Trophoblast cell (in vitro differentiated cells and primary cell): ENCODE data around the gene MYH9.
A peak's percentile ranks its signal among the peaks of the same experiment; 100 is the strongest.

ENCODE experiments used
- DNase-seq, 2 donors: peaks; one replicate each; pipeline ENCODE4 v3.0.0-alpha.2; 2016
- H2AFZ ChIP-seq: 2 replicates; pipeline ENCODE4 v1.6.1; 2013; ENCODE audit warnings: low read length, moderate library complexity, mild to moderate bottlenecking; ENCODE audit not compliant: insufficient read depth, poor library complexity
- H2AK5ac ChIP-seq: 2 replicates; pipeline ENCODE4 v1.6.1; 2013; ENCODE audit warnings: mild to moderate bottlenecking, low read length
- H2BK120ac ChIP-seq: 2 replicates; pipeline ENCODE4 v1.6.1; 2013; ENCODE audit warnings: low read length, mild to moderate bottlenecking, moderate library complexity; ENCODE audit not compliant: insufficient read depth, poor library complexity
- H2BK12ac ChIP-seq: 2 replicates; pipeline ENCODE4 v1.6.1; 2013; ENCODE audit warnings: mild to moderate bottlenecking, low read length, moderate library complexity
- H2BK5ac ChIP-seq: 2 replicates; pipeline ENCODE4 v1.6.1; 2013; ENCODE audit warnings: low read length, low read depth, moderate library complexity, mild to moderate bottlenecking; ENCODE audit not compliant: poor library complexity
- H3K14ac ChIP-seq: 2 replicates; pipeline ENCODE4 v1.6.1; 2013; ENCODE audit warnings: mild to moderate bottlenecking, low read length
- H3K18ac ChIP-seq: 2 replicates; pipeline ENCODE4 v1.6.1; 2013; ENCODE audit warnings: mild to moderate bottlenecking, low read length
- H3K23ac ChIP-seq: 2 replicates; pipeline ENCODE4 v1.6.1; 2013; ENCODE audit warnings: low read length
- H3K27ac ChIP-seq: 2 replicates; pipeline ENCODE4 v1.5.1; 2013; ENCODE audit warnings: low read depth, mild to moderate bottlenecking, inconsistent platforms, low read length, moderate library complexity
- H3K27me3 ChIP-seq: 2 replicates; pipeline ENCODE4 v1.6.1; 2013; ENCODE audit warnings: inconsistent platforms, mild to moderate bottlenecking, low read length, moderate library complexity; ENCODE audit not compliant: insufficient read depth
- H3K36me3 ChIP-seq, 2 experiments: 1 replicate in 1 of 2; 2 replicates in 1 of 2; pipeline ENCODE4 v1.6.1; 2013; ENCODE audit warnings: low read length in 2 of 2, mild to moderate bottlenecking in 2 of 2, moderate library complexity in 1 of 2; ENCODE audit not compliant: insufficient read depth in 2 of 2, control insufficient read depth in 1 of 2
- H3K4ac ChIP-seq: 2 replicates; pipeline ENCODE4 v1.6.1; 2013; ENCODE audit warnings: low read depth, mild to moderate bottlenecking, low read length, moderate library complexity
- H3K4me1 ChIP-seq, 2 experiments: 1 replicate in 1 of 2; 2 replicates in 1 of 2; pipeline ENCODE4 v1.6.1; 2013; ENCODE audit warnings: low read length in 2 of 2, mild to moderate bottlenecking in 2 of 2, moderate library complexity in 1 of 2; ENCODE audit not compliant: insufficient read depth in 2 of 2, control insufficient read depth in 1 of 2
- H3K4me2 ChIP-seq: 2 replicates; pipeline ENCODE4 v1.6.1; 2013; ENCODE audit warnings: inconsistent platforms, mild to moderate bottlenecking, low read length, moderate library complexity
- H3K4me3 ChIP-seq: 2 replicates; pipeline ENCODE4 v1.5.1; 2013; ENCODE audit warnings: mild to moderate bottlenecking, low read depth, low read length, inconsistent platforms
- H3K79me1 ChIP-seq: one replicate; pipeline ENCODE4 v1.6.1; 2013; ENCODE audit warnings: low read length
- H3K79me2 ChIP-seq: 2 replicates; pipeline ENCODE4 v1.6.1; 2013; ENCODE audit warnings: low read length, mild to moderate bottlenecking; ENCODE audit not compliant: control insufficient read depth, insufficient read depth, poor library complexity
- H3K9ac ChIP-seq: 2 replicates; pipeline ENCODE4 v1.6.1; 2013; ENCODE audit warnings: mild to moderate bottlenecking, low read length
- H3K9me3 ChIP-seq: 2 replicates; pipeline ENCODE4 v1.6.1; 2013; ENCODE audit warnings: low read depth, mild to moderate bottlenecking, control low read depth, inconsistent platforms, low read length; ENCODE audit not compliant: insufficient read depth
- H4K12ac ChIP-seq: 2 replicates; pipeline ENCODE4 v1.6.1; 2013; ENCODE audit warnings: low read depth, mild to moderate bottlenecking, low read length, moderate library complexity
- H4K8ac ChIP-seq: 2 replicates; pipeline ENCODE4 v1.6.1; 2013; ENCODE audit warnings: low read depth, mild to moderate bottlenecking, low read length, moderate library complexity
- H4K91ac ChIP-seq: one replicate; pipeline ENCODE4 v1.6.1; 2013; ENCODE audit warnings: low read depth, mild to moderate bottlenecking, low read length, moderate library complexity
- WGBS: extraction: QIAGEN DNeasy Blood & Tissue Kit; methylation state at CpG from one replicate; pipeline ENCODE4 v1.1.7; 2013; ENCODE audit warnings: missing lambda C conversion rate; ENCODE audit not compliant: insufficient read length, insufficient coverage; ENCODE audit errors: extremely low coverage; 5-methylcytosine and 5-hydroxymethylcytosine counted together

MYH9 gene

DNA sequence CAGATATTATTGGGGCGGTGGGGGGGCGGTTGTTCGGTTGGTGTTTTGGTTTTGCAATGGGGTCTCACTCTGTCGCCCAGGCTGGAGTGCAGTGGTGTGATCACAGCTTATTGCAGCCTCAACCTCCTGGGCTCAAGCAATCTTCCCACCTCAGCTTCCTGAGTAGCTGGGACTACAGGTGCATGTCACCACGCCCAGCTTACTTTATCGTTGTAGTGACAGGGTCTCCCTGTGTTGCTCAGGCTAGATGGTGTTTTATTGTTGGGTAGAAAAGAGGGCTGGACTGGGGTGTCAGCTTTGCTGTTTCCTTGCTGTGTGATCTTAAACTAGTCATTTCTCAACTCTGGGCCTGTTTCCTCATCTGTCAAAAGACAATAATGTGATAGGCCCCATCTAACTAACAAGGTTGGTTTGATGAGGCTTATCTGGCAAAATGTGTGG, 17.5 kb upstream of the MYH9 start:
- no peak overlapping the region for H2BK12ac ChIP-seq
- no peak overlapping the region for H3K14ac ChIP-seq
- no peak overlapping the region for H3K4me2 ChIP-seq
- H3K27ac ChIP-seq, result no peak overlapping the region
- no peak overlapping the region for H3K18ac ChIP-seq
- H3K79me1 ChIP-seq, result peaks cover 6% of the 10 kb centered on the region
- H3K9me3 ChIP-seq, result no peaks in the 10 kb centered on the region
- no peaks in the 10 kb centered on the region for H3K27me3 ChIP-seq
- no peak overlapping the region for H3K4ac ChIP-seq
- no peak overlapping the region for H3K4me3 ChIP-seq
- no peak for DNase-seq
- no peak overlapping the region for H2AFZ ChIP-seq
- H4K12ac ChIP-seq, result no peak overlapping the region
- H2AK5ac ChIP-seq, result no peak overlapping the region
- H3K4me1 ChIP-seq, result peaks cover 3% of the 10 kb centered on the region in 2 experiments
- H3K79me2 ChIP-seq, result peaks cover 3% of the 10 kb centered on the region
- no CpG with 5 or more reads among the region's 6 CpGs for WGBS
- no peak overlapping the region for H4K91ac ChIP-seq
- no peak overlapping the region for H4K8ac ChIP-seq
- H3K9ac ChIP-seq, result no peak overlapping the region
- no peak overlapping the region for H3K23ac ChIP-seq
- H3K36me3 ChIP-seq, result no peaks in the 10 kb centered on the region
- H2BK120ac ChIP-seq, result no peak overlapping the region
- no peak overlapping the region for H2BK5ac ChIP-seq

DNA sequence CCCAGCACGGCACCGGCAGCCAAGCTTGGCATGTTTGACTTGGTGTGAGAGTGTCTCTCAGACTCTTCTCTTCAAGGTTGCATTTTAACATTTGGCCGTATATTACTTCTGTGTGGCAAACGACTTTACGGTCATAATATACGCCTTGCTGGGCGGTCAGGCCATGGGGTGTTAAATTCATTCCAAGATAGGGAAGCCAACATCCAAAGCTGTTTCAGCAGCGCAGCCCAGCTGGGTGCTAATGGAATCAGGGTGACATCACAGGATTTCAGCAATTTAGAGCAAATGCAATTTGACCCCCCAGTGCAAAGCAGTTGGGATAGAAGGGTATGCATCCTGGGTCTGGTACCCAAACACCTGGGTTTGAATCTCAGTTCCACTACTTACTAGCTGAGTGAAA, 16.7 kb upstream of the MYH9 start:
- H3K4me1 ChIP-seq, result peaks cover under 1 to 3% of the 10 kb centered on the region in 2 experiments
- H3K4ac ChIP-seq, result no peak overlapping the region
- peaks cover 2% of the 10 kb centered on the region for H3K79me1 ChIP-seq
- H3K27ac ChIP-seq, result no peak overlapping the region
- peak overlapping the region; percentile 33 for H3K9ac ChIP-seq
- no peaks in the 10 kb centered on the region for H3K27me3 ChIP-seq
- no peak overlapping the region for H4K91ac ChIP-seq
- H2BK5ac ChIP-seq, result no peak overlapping the region
- no peak overlapping the region for H3K14ac ChIP-seq
- DNase-seq, result no peak
- no peak overlapping the region for H3K23ac ChIP-seq
- H3K4me2 ChIP-seq, result no peak overlapping the region
- H2BK12ac ChIP-seq, result no peak overlapping the region
- no peak overlapping the region for H4K8ac ChIP-seq
- H2AFZ ChIP-seq, result no peak overlapping the region
- no peaks in the 10 kb centered on the region for H3K9me3 ChIP-seq
- H3K4me3 ChIP-seq, result peak overlapping the region; percentile 44
- H4K12ac ChIP-seq, result no peak overlapping the region
- H2BK120ac ChIP-seq, result no peak overlapping the region
- no CpG with 5 or more reads among the region's 8 CpGs for WGBS
- no peak overlapping the region for H2AK5ac ChIP-seq
- H3K36me3 ChIP-seq, result no peaks in the 10 kb centered on the region
- H3K79me2 ChIP-seq, result no peaks in the 10 kb centered on the region
- no peak overlapping the region for H3K18ac ChIP-seq

DNA sequence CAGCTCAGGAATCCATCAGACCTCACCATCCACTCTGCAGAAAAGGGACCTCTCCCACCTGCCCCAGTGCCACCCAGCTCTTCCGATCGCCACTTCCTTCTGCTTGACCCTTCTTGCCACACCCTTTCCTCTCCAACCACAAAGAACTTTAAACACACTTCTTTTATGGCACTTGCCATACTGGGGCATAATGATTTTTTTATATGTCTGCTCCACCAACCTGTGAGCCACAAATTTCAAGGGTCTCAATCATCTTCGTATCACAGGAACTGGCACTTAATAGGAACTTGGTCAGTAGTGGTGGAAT, 11.7 kb upstream of the MYH9 start:
- Histone ChIP-seq H3K27ac (no peak overlapping the region), H3K4me1 (peaks cover 23 to 24% of the 10 kb centered on the region in 2 experiments), H3K4me2 (no peak overlapping the region), H2BK5ac (no peak overlapping the region), H3K27me3 (no peaks in the 10 kb centered on the region), H2BK12ac (no peak overlapping the region), H3K9me3 (no peaks in the 10 kb centered on the region), H2BK120ac (no peak overlapping the region), H4K8ac (no peak overlapping the region), H4K12ac (no peak overlapping the region), H3K14ac (no peak overlapping the region), H4K91ac (no peak overlapping the region), H3K18ac (no peak overlapping the region), H3K4ac (no peak overlapping the region), H3K4me3 (no peak overlapping the region), H2AFZ (no peak overlapping the region), H3K79me2 (no peaks in the 10 kb centered on the region), H3K9ac (no peak overlapping the region), H2AK5ac (no peak overlapping the region), H3K36me3 (no peaks in the 10 kb centered on the region), H3K23ac (no peak overlapping the region), H3K79me1 (peaks cover 5% of the 10 kb centered on the region)
- DNase-seq, result no peak
- no CpG with 5 or more reads among the region's 3 CpGs for WGBS

DNA sequence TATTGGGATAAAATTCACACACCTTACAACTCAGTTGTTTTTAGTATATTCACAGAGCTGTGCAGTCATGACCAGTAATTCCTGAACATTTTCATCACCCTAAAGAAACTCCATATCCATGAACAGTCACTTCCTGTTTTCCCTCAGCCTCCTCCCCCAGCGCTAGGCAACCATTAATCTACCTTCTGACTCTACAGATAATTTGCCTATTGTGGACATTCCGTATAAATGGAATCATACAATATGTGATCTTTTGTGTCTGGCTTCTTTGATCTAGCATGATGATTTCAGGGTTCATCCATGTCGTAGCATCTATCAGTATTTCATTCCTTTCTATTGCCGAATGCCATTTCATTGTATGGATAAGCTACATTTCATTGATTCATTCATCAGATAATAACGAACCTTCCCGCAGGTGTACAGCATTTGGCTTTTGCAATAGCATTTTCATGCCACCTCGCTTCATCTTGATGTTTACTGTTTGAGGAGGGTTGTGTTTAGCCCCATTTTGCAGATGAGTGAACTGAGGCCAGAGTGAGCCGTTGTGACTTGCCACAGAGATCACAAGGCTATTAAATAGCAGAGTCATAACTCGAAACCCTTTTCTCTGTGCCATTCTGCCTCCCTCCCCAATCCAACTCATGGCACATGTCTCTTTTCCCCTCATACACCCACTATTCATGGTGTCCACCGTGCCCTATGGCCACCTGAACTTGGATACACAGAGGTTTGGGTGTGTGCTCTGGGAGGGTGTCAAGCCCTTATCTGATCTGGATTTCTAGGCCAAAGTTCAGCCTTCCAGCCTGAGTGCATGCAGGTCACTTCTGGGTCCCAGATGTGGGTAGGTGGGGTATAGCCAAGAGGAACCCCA, 11.1 kb upstream of the MYH9 start:
- no peak overlapping the region for H2BK12ac ChIP-seq
- H3K9ac ChIP-seq, result no peak overlapping the region
- no peaks in the 10 kb centered on the region for H3K27me3 ChIP-seq
- H2BK5ac ChIP-seq, result no peak overlapping the region
- H3K4me1 ChIP-seq, result peaks cover 24 to 25% of the 10 kb centered on the region in 2 experiments
- no peak overlapping the region for H3K18ac ChIP-seq
- no CpG with 5 or more reads among the region's 10 CpGs for WGBS
- H3K4me3 ChIP-seq, result no peak overlapping the region
- H3K23ac ChIP-seq, result no peak overlapping the region
- H3K4ac ChIP-seq, result no peak overlapping the region
- H2BK120ac ChIP-seq, result no peak overlapping the region
- H4K12ac ChIP-seq, result no peak overlapping the region
- H4K8ac ChIP-seq, result no peak overlapping the region
- H3K4me2 ChIP-seq, result no peak overlapping the region
- DNase-seq, result peak; percentile 49 to 77
- no peak overlapping the region for H3K27ac ChIP-seq
- no peak overlapping the region for H3K14ac ChIP-seq
- H3K36me3 ChIP-seq, result no peaks in the 10 kb centered on the region
- no peak overlapping the region for H4K91ac ChIP-seq
- H3K9me3 ChIP-seq, result no peaks in the 10 kb centered on the region
- peak overlapping the region; percentile 24 for H2AK5ac ChIP-seq
- H3K79me1 ChIP-seq, result peaks cover 5% of the 10 kb centered on the region
- no peaks in the 10 kb centered on the region for H3K79me2 ChIP-seq
- H2AFZ ChIP-seq, result no peak overlapping the region
